ENCODE results near the gene HSF4. TPM values are rescaled to one million over a fixed set of nuclear protein-coding genes. Genes with fewer than 3 reads are reported as not detected.

The HSF4 gene
- total RNA-seq, 1 donor: 5.8 TPM

GRCh38 chr16:67183627-67184452 is 19.3 kb downstream of the HSF4 start, which contains the start of gene MATCAP1:
Gene MATCAP1 (minus strand): TSS chr16:67183963. CDS start chr16:67180610, 3,353 bp downstream.
- H3K27me3 ChIP-seq (ENCODE audit: insufficient read depth, low read length): no peaks in the 10 kb centered on the region
- peak within 1 kb of the TSS; percentile 90 for H2AFZ ChIP-seq (ENCODE audit: low read length)
- peaks cover 11% of the 10 kb centered on the region for H3K79me2 ChIP-seq (ENCODE audit: insufficient read depth, low read length)
- no peaks in the 10 kb centered on the region for H3K36me3 ChIP-seq (ENCODE audit: insufficient read depth, low read length)
- H3K27ac ChIP-seq (ENCODE audit: low read depth, low read length): peak within 1 kb of the TSS; percentile 93
- H3K4me2 ChIP-seq (ENCODE audit: insufficient read depth, low read length): peak within 1 kb of the TSS; percentile 98
- DNase-seq (ENCODE audit: insufficient read length, low spot score, missing footprints): peak; percentile 100
- peaks cover 44% of the 10 kb centered on the region for H3K4me1 ChIP-seq (ENCODE audit: insufficient read depth, low read length)
- H4K20me1 ChIP-seq (ENCODE audit: insufficient read depth, low read length): peaks cover 28% of the 10 kb centered on the region
- no peaks in the 10 kb centered on the region for H3K9me3 ChIP-seq (ENCODE audit: low read depth, low read length)
- H3K4me3 ChIP-seq (ENCODE audit: insufficient read depth, low read length): peak within 1 kb of the TSS; percentile 96
- no peak for TF ChIP-seq CTCF (IDR thresholded peaks at IDR 0.05; ENCODE audit: extremely low read depth, low read depth, low read length)

- no peaks in the 10 kb centered on the region for H3K36me3 ChIP-seq (ENCODE audit: insufficient read depth, low read length)
- peaks cover 11% of the 10 kb centered on the region for H3K79me2 ChIP-seq (ENCODE audit: insufficient read depth, low read length)
- H2AFZ ChIP-seq (ENCODE audit: low read length): peak overlapping the region; percentile 90
- no peak for TF ChIP-seq CTCF (IDR thresholded peaks at IDR 0.05; ENCODE audit: extremely low read depth, low read depth, low read length)
- no peaks in the 10 kb centered on the region for H3K9me3 ChIP-seq (ENCODE audit: low read depth, low read length)
- peaks cover 44% of the 10 kb centered on the region for H3K4me1 ChIP-seq (ENCODE audit: insufficient read depth, low read length)
- peak overlapping the region; percentile 96 for H3K4me3 ChIP-seq (ENCODE audit: insufficient read depth, low read length)
- peak overlapping the region; percentile 98 for H3K4me2 ChIP-seq (ENCODE audit: insufficient read depth, low read length)
- no peaks in the 10 kb centered on the region for H3K27me3 ChIP-seq (ENCODE audit: insufficient read depth, low read length)
- no peak overlapping the region for H3K27ac ChIP-seq (ENCODE audit: low read depth, low read length)
- H4K20me1 ChIP-seq (ENCODE audit: insufficient read depth, low read length): peaks cover 22% of the 10 kb centered on the region
- no peak for DNase-seq (ENCODE audit: insufficient read length, low spot score, missing footprints)
These were observed 20.0 kb downstream of the HSF4 start for GRCh38 chr16:67184453-67184994.

GRCh38 chr16:67184995-67185650 is 20.6 kb downstream of the HSF4 start:
- Histone ChIP-seq H3K9me3 (ENCODE audit: low read depth, low read length) (no peaks in the 10 kb centered on the region), H3K27me3 (ENCODE audit: insufficient read depth, low read length) (no peaks in the 10 kb centered on the region), H3K4me1 (ENCODE audit: insufficient read depth, low read length) (peaks cover 44% of the 10 kb centered on the region), H3K4me3 (ENCODE audit: insufficient read depth, low read length) (peak overlapping the region; percentile 1), H3K27ac (ENCODE audit: low read depth, low read length) (no peak overlapping the region), H3K36me3 (ENCODE audit: insufficient read depth, low read length) (no peaks in the 10 kb centered on the region), H2AFZ (ENCODE audit: low read length) (no peak overlapping the region), H3K79me2 (ENCODE audit: insufficient read depth, low read length) (peaks cover 11% of the 10 kb centered on the region), H4K20me1 (ENCODE audit: insufficient read depth, low read length) (peaks cover 16% of the 10 kb centered on the region), H3K4me2 (ENCODE audit: insufficient read depth, low read length) (peak overlapping the region; percentile 98)
- peak; percentile 98 for DNase-seq (ENCODE audit: insufficient read length, low spot score, missing footprints)
- peak; percentile 91 for TF ChIP-seq CTCF (IDR thresholded peaks at IDR 0.05; ENCODE audit: extremely low read depth, low read depth, low read length)

Measured in osteoblast (primary cell).